HG03442 (cell line): ENCODE results near the gene OSBPL6.

ENCODE experiments used
- ATAC-seq: cut with Tn5 transposase; IDR thresholded peaks from one replicate; pipeline ENCODE4 v1.9.1; 2021; ENCODE audit warnings: mild to moderate bottlenecking, moderate library complexity; ENCODE audit not compliant: unreplicated experiment

OSBPL6 gene

GRCh38 chr2:178237488-178238153 is 43.3 kb downstream of the OSBPL6 start:
- no peak for ATAC-seq

- no peak for ATAC-seq
Measured at GRCh38 chr2:178238154-178238521, 43.8 kb downstream of the OSBPL6 start.

GRCh38 chr2:178238750-178239149 is 44.4 kb downstream of the OSBPL6 start:
- no peak for ATAC-seq

DNA sequence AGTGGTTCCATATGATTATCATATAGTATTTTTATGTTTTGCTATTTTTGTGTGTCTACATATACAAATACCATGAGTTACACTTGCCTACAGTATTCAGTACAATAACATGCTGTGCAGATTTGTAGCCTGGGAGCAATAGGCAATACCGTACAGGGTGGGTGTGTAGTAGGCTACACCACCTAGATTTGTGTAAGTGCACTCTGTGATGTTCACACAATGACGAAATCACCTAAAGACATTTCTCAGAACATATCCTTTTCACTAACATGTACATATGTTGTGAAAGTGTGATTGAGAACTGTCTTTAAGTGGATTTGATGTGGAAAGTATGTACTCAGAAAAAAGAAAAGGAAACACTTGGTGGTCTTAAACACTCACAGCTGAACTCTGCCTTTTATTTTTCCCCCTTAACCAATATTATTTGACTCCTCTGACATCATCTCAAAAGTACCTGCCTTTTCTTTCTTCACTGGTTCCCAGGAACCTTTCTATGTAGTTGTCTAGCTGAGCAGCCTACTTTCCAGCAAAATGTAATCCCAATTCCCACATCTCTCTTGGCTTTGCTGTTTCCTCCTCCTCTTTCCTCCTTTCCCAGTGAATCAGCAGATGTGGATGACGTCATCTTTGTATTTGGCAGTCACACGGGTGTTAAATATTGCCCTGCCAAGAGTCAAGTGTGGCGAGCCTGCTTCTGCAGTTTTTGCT is 47.7 kb downstream of the OSBPL6 start:
- no peak for ATAC-seq

DNA sequence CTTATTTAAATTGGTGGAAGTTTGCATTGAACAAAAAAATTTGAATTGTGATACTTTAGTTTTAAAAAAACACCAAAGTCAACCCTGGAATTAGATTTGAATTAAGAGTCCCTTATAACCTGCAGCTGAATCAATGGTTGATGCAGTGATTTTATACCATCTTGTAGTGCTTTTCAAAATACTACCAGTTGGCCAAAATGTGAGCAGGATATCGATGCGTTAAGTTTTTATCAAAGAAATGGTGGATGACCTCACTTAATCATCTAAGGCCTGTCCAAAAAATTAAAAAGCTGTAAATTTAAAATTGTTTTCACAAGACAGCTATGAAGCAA is 48.2 kb downstream of the OSBPL6 start:
- ATAC-seq = no peak

DNA sequence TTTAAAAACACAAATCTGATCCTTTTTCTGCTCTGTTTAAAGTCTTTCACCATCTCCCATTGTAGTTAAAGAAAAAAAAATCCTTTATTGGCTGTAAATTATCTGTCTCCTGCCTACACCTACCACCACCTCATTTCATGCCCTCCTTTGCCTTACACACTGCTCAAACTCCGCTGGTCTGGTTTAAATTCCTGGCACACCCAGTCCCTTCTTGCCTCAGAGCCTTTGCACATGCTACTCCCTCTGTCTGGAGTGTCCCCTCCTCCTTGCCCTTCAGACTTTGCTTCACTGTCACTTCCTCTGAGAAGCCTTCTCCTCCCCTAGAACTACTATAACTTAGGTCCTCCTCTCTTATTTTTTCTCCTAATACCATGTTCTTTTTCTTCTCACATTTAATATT is 49.6 kb downstream of the OSBPL6 start:
- no peak for ATAC-seq

DNA sequence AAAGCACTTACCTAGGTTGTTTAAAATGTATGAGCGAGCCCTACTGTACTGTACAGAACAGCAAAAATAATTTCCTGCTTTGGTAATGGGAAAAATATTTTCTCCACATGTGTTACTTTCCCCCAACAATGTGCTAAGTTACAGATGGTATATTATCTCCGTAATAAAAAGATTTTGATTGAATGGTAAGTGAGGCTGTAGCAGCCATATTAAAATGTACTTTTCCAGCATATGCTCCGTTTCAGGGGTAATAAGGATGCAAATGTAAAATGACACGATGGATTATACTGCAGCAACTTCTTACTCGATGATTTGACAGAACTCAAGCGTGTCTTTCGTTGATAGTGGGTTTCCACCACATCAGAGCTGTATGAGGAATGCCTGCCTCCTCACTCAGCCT is 50.5 kb downstream of the OSBPL6 start:
- ATAC-seq = no peak

DNA sequence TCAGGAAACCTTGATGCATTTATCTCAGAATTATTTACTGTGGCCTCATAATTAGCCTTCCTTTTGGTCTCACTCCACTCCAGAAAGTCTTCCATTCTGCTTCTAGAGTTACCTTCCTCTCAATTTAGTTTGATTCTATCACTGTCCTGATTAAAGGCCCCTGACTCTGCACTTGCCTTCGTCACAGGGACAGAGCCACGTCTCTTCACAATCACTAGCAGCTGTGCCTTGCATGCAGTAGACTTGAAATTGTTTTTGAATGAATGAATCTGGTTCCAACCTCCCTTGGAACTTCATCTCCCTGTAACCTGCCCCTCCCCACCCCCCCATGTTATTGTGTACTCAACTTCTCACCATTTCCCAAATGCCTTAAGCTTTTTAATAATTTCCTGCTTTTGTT is 52.4 kb downstream of the OSBPL6 start:
- no peak for ATAC-seq

DNA sequence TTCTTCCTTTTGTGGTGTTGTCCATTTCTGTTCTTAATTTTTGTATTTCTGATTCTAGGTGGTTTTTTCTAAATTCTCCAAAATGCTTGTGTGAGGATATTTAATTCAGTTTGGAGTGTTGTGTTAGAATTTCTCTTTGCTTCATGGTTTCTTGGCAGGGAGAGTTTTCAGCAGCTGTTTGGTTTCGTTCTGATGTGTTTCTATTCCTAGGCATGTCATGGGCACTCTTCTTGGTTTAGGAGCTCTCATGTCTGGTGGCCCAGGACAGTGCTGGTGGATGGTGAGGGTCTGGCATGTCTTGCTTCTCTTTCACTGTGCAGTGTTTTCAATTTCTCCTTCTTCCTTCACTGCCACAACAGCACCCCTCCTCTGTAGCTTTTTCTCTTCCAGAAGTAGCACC is 52.9 kb downstream of the OSBPL6 start:
- ATAC-seq = no peak

DNA sequence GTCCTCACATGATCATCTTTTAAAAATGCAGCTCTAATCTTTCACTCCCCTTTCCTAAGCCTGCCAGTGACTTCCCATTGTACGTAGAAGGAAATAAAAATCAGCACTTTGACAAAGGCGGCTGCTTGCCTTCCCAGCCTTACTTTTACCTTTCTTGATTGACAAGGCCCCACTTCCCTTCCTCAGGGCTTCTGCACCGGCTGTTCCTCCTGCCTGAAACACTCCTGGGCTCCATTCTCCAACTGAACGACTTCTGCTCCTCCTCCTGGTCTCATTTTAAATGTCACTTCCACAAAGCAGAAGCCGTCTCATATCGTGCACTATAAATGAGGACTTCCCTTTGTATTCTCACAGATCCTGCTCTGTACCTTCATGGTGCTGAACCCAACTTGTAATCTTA is 56.1 kb downstream of the OSBPL6 start:
- ATAC-seq = no peak

DNA sequence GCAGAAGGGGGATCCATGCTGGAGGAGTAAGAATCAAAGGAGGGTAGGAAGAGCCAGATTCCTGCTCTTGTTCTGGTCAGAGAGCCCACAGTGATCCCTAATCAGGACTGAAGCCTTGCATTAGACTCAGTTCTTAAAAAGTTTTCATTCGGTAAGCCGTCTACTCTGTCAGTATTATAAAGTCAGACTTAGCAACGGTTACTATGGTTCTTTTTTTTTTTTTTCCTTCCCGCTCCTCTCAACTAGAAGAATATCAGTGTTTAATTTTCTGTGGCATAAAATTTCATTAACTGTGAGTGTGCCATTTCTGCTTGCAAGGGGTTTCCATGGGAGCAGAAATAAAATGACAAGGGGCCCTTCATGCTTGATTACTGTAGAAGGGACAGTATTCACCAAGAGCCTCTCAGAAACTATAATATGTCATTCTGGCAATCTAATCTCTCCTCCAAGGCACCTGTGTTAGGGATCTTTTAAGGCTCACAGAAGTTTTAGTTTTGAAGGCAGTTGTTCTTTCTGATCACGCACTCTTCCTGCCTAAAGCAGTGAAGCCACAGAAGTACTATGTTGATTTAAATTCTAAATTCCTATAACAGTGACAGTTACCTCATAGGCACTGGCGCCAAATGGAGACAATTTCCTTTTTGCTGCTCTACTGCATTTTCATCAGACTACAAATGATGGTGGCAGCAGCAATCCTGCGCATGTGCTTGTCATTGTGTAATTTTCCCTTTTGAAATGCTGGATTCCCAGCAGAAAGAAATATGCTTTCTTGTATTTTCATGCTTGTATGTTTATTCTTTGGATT is 57.0 kb downstream of the OSBPL6 start:
- ATAC-seq = no peak

DNA sequence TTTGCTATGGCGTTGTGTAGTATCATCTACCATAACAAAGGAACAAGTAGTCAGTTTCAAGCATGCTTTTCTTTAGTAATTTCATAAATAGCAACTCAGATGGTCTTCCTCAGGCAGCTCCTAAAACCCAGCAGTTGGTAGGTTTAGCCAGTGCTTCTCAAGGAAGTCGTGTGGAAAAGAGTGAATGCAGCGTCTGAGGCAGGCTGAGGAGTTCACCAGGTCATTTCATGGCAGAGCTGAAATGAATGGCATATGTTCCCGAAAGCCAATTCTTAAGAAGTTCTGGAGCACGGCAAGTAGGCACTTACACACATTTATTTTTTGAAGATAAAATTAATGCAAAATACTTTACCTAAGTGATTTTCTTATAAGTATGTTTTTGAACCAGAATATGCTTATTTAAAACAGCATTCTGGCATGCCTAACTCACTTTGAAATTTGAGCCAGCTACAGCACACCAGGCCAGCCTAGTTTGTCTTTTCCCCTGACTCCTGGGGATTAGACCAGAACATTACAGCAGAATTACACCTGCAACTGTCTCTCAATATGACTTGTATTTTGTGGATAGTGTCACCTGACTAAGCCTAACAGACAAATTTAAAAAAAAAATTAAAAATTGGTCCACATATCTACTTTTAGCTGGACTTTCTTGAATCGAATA is 62.2 kb downstream of the OSBPL6 start:
- no peak for ATAC-seq

DNA sequence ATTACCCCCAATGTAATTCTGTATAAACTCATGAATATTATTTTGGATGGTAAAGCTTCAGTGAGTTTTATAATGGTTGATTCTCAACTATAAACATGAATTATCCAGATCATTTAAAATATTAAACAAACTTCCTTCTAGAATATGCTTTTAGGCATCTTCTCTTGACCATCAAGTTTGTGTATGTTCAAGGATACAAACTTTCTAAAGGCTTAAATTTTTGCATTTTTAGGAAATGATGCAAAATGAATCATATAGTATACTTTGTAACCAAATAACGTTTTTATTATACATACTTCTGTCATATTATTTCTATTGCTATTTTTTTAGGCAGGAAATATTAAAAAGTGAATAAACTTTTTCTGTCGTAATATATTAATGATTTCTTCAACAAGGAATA is 62.8 kb downstream of the OSBPL6 start:
- ATAC-seq = no peak

DNA sequence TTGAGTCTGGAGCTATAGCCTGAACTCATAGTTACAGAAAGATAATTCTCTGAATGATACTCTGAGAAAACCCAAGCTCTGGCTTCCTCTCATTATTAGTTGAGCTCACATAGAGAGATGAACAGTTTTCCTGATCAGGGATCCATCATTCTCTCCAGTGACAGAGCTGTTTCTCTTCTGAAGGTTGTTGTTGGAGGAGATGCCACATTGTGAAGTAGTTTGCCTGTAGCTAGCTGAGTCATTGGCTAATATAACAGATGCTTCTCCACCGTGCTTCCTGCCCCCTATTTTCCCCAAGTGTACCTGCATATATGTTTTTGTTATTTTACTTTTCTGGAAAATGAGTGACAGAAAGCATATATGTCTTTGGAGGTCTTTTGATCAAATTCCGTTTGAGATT is 64.6 kb downstream of the OSBPL6 start:
- ATAC-seq = no peak

DNA sequence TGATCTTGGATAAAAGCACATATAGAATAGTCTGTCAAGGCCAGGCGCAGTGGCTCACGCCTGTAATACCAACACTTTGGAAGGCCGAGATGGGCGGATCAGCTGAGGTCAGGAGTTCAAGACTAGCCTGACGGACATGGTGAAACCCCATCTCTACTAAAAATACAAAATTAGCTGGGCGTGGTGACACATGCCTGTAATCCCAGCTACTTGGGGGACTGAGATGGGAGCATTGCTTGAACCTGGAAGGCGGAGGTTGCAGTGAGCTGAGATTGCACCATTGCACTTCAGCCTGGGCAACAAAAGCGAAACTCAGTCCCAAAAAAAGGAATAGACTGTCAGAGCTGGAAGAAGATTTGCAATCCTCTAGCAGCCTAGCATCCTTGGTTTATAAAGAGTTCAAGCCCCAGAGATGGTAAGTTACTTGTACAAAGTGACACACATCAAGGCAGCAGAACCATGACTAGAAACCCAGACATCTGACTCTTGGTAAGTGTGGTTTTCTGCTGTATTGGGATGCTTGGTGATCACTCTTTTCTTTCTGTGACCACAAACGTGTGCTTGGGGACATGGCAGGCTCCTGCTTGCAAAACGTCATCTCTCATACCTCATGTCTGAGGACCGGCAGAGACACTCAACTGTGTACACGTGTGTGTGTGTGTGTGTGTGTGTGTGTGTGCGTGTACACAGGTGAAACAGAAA is 69.0 kb downstream of the OSBPL6 start:
- ATAC-seq = no peak

GRCh38 chr2:178264211-178264610 is 69.9 kb downstream of the OSBPL6 start:
- ATAC-seq = no peak

GRCh38 chr2:178265851-178266250 is 71.5 kb downstream of the OSBPL6 start:
- no peak for ATAC-seq

- no peak for ATAC-seq
Measured at GRCh38 chr2:178266445-178266844, 72.1 kb downstream of the OSBPL6 start.

DNA sequence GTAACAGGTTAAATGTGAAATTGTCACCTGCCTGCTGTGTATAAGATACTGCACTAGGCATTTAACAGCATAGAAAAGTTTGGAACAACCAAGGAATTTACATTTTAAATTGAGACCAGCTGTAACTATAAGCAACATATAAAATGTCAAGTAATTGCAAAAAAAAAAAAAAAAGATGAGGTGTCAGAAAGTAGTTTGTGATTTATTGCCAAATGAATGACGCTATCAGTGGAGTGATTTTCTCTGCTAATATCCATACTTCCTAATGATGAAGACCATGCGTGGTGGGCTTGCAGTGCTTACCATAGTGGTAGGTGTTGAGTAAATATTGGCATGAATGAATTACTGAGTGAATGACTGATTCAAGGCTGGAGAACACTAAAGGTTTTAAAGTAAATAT is 73.3 kb downstream of the OSBPL6 start:
- ATAC-seq = no peak

- no peak for ATAC-seq
Measured at GRCh38 chr2:178268435-178268834, 74.1 kb downstream of the OSBPL6 start.
